Thoracic aorta (tissue), 2 donors: ENCODE results near the gene KLF3. TPM values are rescaled to one million over a fixed set of nuclear protein-coding genes. Genes with fewer than 3 reads are reported as not detected.

Experiments
- ATAC-seq: fragments of 150-250 bp; one replicate; pipeline ENCODE4 v1.8.0; 2017; ENCODE audit warnings: low read depth; ENCODE audit not compliant: insufficient number of reproducible peaks, low FRiP score
- DNase-seq: peaks from one replicate; pipeline ENCODE4 v3.0.0-alpha.2; 2020; ENCODE audit warnings: low spot score
- H3K27ac ChIP-seq, 2 donors: fragments of 200-600 bp; sonication (generic); 1 replicate in 1 of 2; 2 replicates in 1 of 2; pipeline ENCODE4 v1.5.1; 2016; ENCODE audit warnings: mild to moderate bottlenecking in 2 of 2, moderate library complexity in 2 of 2
- H3K27me3 ChIP-seq: fragments of 200-600 bp; sonication (generic); replicated peaks from 2 replicates; pipeline ENCODE4 v1.6.0; 2016; ENCODE audit warnings: mild to moderate bottlenecking; ENCODE audit not compliant: insufficient read depth
- H3K36me3 ChIP-seq: fragments of 200-600 bp; sonication (generic); one replicate; pipeline ENCODE4 v1.5.1; 2016
- H3K4me1 ChIP-seq, 2 donors: fragments of 200-600 bp; sonication (generic); 1 replicate in 1 of 2; 2 replicates in 1 of 2; pipeline versions ENCODE4 v1.5.1 to v1.6.0; 2016; ENCODE audit warnings: low read depth in 2 of 2, mild to moderate bottlenecking in 1 of 2; ENCODE audit not compliant: control insufficient read depth in 1 of 2
- H3K4me3 ChIP-seq: fragments of 200-600 bp; sonication (generic); 2 replicates; pipeline ENCODE4 v1.5.1; 2016; ENCODE audit warnings: mild to moderate bottlenecking
- H3K9me3 ChIP-seq: fragments of 200-600 bp; sonication (generic); 2 replicates; pipeline ENCODE4 v1.5.1; 2016
- total RNA-seq, 2 donors: library from RNA; depleted of rRNA; stranded (reverse); fragments of >200 nt; gene quantifications; one replicate each; pipeline versions ENCODE4 v1.1.0 to v1.2.3, GENCODE V29; 2016
- TF ChIP-seq, protein P1 (sequence below): fragments of 200-600 bp; sonication (generic); IDR thresholded peaks from one replicate; pipeline ENCODE4 v1.5.1; 2019; ENCODE audit warnings: antibody characterized with exemption

Gene KLF3
- total RNA-seq, 2 donors from 2014 or later: 45.8 to 53.4 TPM

DNA sequence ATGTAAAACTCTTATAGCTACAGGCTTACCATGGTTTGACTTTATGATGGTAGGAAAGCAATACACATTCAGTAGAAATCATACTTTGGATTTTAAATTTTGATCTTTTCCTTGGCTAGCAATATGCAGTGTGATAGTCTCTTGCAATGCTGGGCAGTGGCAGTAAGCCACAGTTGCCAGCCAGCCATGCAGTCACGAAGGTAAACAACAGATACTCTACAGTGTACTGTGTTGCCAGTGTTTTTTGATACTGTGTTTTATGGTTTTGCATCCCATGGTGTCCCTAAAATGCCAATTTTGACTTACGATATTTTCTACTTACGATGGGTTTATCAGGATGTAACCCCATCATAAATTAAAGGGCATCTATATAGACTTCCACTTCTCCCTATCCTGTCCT, 24.8 kb upstream of the KLF3 start:
- H3K36me3 ChIP-seq: no peaks in the 10 kb centered on the region
- no peaks in the 10 kb centered on the region for H3K9me3 ChIP-seq
- no peak for ATAC-seq

DNA sequence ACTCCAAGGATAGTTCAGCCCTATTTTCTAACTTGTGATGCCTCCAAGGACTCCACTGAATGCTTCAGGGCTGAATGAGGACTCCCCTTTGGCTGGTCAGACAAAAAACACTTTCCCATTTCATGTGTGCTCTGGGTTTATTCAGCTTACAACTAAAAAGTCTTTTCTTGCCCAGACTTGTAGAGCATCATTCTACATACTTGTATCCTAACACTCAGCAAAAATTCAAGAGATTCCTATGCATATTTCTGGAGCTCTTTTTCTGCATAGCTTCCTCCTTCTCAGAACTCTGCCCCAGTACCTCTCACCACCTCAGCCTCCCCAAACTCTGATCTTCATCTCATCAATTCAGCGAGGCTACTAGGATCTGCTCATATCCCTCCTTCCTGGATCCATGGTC, 22.2 kb upstream of the KLF3 start:
- H3K27ac ChIP-seq: no peak overlapping the region
- H3K4me3 ChIP-seq: no peak overlapping the region
- ATAC-seq: no peak
- no peaks in the 10 kb centered on the region for H3K36me3 ChIP-seq
- no peaks in the 10 kb centered on the region for H3K4me1 ChIP-seq
- H3K27me3 ChIP-seq: no peaks in the 10 kb centered on the region
- no peak for DNase-seq
- no peaks in the 10 kb centered on the region for H3K9me3 ChIP-seq
- TF ChIP-seq, protein P1, sequence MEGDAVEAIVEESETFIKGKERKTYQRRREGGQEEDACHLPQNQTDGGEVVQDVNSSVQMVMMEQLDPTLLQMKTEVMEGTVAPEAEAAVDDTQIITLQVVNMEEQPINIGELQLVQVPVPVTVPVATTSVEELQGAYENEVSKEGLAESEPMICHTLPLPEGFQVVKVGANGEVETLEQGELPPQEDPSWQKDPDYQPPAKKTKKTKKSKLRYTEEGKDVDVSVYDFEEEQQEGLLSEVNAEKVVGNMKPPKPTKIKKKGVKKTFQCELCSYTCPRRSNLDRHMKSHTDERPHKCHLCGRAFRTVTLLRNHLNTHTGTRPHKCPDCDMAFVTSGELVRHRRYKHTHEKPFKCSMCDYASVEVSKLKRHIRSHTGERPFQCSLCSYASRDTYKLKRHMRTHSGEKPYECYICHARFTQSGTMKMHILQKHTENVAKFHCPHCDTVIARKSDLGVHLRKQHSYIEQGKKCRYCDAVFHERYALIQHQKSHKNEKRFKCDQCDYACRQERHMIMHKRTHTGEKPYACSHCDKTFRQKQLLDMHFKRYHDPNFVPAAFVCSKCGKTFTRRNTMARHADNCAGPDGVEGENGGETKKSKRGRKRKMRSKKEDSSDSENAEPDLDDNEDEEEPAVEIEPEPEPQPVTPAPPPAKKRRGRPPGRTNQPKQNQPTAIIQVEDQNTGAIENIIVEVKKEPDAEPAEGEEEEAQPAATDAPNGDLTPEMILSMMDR: no peak

More for the DNA sequence above, 24.8 kb upstream of the KLF3 start:
- Histone ChIP-seq H3K27ac (no peak overlapping the region), H3K4me1 (peaks cover 0 to 7% of the 10 kb centered on the region in 2 donors), H3K27me3 (no peaks in the 10 kb centered on the region), H3K4me3 (no peak overlapping the region)
- DNase-seq: no peak
- TF ChIP-seq, protein P1: no peak

DNA sequence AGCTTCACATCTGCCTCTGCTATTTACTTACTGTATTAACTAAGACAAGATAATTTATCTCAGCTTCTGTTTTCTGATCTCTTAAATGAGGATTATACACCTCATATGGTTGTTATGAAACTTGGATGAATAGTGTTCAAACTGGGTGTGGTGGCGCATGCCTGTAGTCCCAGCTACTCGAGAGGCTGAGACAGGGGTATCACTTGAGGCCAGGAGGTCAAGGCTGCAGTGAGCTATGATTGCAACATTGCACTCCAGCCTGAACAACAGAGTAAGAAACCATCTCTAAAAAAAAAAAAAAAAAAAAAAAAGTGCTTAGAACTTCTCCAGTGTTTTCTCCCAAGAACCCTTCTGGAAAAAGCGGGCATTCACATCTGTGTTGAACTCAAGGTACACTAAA, 19.8 kb upstream of the KLF3 start:
- no peaks in the 10 kb centered on the region for H3K9me3 ChIP-seq
- no peaks in the 10 kb centered on the region for H3K27me3 ChIP-seq
- ATAC-seq (no peak), DNase-seq (no peak)
- no peaks in the 10 kb centered on the region for H3K36me3 ChIP-seq
- TF ChIP-seq, protein P1: no peak
- no peak overlapping the region for H3K4me3 ChIP-seq
- no peak overlapping the region for H3K27ac ChIP-seq
- no peaks in the 10 kb centered on the region for H3K4me1 ChIP-seq

DNA sequence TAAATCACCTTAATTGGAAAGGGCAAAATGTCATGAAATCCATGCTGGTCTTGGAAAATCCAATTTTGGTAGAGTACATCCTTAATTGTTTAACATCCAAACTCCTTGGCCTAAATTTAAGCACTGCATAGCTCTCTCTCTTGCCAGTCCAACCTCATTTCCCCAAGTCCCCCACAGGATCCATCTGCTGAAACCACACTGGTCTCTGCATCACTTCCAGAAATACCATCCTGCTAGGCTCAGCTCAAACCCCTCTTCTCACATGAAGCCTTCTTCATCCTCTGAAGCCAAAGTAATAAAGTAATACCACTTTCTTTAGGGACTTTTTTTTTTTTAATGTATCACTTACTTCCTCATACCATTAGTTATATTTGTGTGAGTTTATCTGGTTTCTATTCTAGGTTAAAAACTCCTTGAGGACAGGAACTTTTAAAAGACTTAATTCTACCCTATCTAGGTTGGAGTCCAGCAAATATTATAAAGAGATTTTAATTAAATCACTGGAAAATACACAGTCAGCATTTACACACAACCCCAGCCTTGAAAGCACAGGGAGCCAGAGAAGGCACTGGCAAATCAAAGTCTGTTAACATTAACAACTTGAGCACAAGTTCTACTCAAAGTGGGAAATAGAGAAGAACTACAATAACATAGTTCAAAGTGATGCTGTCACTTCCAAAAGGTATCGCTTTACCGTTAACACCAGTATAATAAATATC, 16.7 kb upstream of the KLF3 start:
- no peak for DNase-seq
- Histone ChIP-seq H3K27me3 (no peaks in the 10 kb centered on the region), H3K4me1 (no peaks in the 10 kb centered on the region), H3K36me3 (no peaks in the 10 kb centered on the region), H3K27ac (no peak overlapping the region), H3K4me3 (no peak overlapping the region), H3K9me3 (no peaks in the 10 kb centered on the region)
- TF ChIP-seq, protein P1: no peak
- no peak for ATAC-seq

DNA sequence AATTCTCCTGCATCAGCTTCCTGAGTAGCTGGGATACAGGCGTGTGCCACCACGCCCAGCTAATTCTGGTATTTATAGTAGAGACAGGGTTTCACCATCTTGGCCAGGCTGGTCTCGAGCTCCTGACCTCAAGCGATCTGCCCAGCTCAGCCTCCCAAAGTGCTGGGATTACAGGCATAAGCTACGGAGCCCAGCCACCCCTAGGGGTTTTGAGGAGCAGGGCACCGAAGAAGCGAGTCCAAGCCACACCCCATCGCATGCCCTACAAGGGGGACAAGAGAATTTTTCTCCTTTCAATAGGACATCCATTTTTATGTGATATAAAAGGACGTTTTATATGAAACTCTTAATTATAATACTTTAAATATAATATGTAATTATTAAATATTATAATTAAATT, 13.9 kb upstream of the KLF3 start:
- no peak for DNase-seq
- TF ChIP-seq, protein P1: no peak

More for the DNA sequence above, 13.9 kb upstream of the KLF3 start:
- Histone ChIP-seq H3K27me3 (no peaks in the 10 kb centered on the region), H3K4me3 (no peak overlapping the region), H3K4me1 (no peaks in the 10 kb centered on the region), H3K9me3 (no peaks in the 10 kb centered on the region), H3K36me3 (no peaks in the 10 kb centered on the region), H3K27ac (no peak overlapping the region)
- no peak for ATAC-seq
